HCT116 (cell line): ENCODE data around the gene TXNDC16.

ENCODE experiments used
- CBX3 ChIP-seq: IDR thresholded peaks from 2 replicates; pipeline ENCODE4 v1.6.1; 2012; ENCODE audit warnings: low read depth
- CEBPB ChIP-seq: IDR thresholded peaks from 2 replicates; pipeline ENCODE4 v1.6.1; 2012; ENCODE audit warnings: low read depth
- CTCF ChIP-seq, 3 experiments: fragments of 200-600 bp in 1 of 3; sonication (generic) in 1 of 3; IDR thresholded peaks in 2 of 3; conservative IDR thresholded peaks in 1 of 3; 2 replicates each; pipeline ENCODE4 v1.5.1; 2012 to 2017; ENCODE audit warnings: low read depth in 2 of 3, low read length in 2 of 3, antibody characterized with exemption in 1 of 3, borderline replicate concordance in 1 of 3, control low read depth in 1 of 3, mild to moderate bottlenecking in 1 of 3, mixed read lengths in 1 of 3, mixed run types in 1 of 3, moderate library complexity in 1 of 3; ENCODE audit not compliant: insufficient read depth in 1 of 3
- EZH2 ChIP-seq: fragments of 200-600 bp; sonication (generic); IDR thresholded peaks from 2 replicates; pipeline ENCODE4 v1.6.1; 2017; ENCODE audit warnings: antibody characterized with exemption, mixed run types
- EZH2phosphoT487 ChIP-seq: fragments of 200-600 bp; IDR thresholded peaks from 2 replicates; pipeline ENCODE4 v1.6.1; 2018; ENCODE audit warnings: antibody characterized with exemption, borderline replicate concordance
- MAX ChIP-seq: IDR thresholded peaks from 2 replicates; pipeline ENCODE4 v1.6.1; 2012
- POLR2A ChIP-seq: IDR thresholded peaks from 2 replicates; pipeline ENCODE4 v1.7.0; 2011; ENCODE audit warnings: borderline replicate concordance; ENCODE audit not compliant: insufficient read depth, insufficient read length; ENCODE audit errors: extremely low read depth
- POLR2AphosphoS5 ChIP-seq: IDR thresholded peaks from 2 replicates; pipeline ENCODE4 v1.6.1; 2011; ENCODE audit warnings: mild to moderate bottlenecking, low read depth, low read length, moderate library complexity
- RAD21 ChIP-seq: IDR thresholded peaks from 2 replicates; pipeline ENCODE4 v1.6.1; 2012; ENCODE audit warnings: low read depth, mild to moderate bottlenecking
- REST ChIP-seq: IDR thresholded peaks from 2 replicates; pipeline ENCODE4 v1.6.1; 2012; ENCODE audit warnings: low read depth
- SIN3A ChIP-seq: IDR thresholded peaks from 2 replicates; pipeline ENCODE4 v1.6.1; 2012; ENCODE audit warnings: low read depth
- SRF ChIP-seq: IDR thresholded peaks from 2 replicates; pipeline ENCODE4 v1.6.1; 2012; ENCODE audit warnings: low read depth
- ZFX ChIP-seq: fragments of 450-650 bp; IDR thresholded peaks from 2 replicates; pipeline ENCODE4 v1.6.1; 2017

GRCh38 chr14:52473557-52473956 is 78.7 kb downstream of the TXNDC16 start:
- TF ChIP-seq CTCF (IDR thresholded peaks at IDR 0.05 in 2 of 3, conservative IDR thresholded peaks at IDR 0.05 in 1 of 3; ENCODE audit: borderline replicate concordance in 1 of 3, insufficient read depth in 1 of 3, low read depth in 2 of 3, low read length in 2 of 3) (peak; percentile 13 to 50 (median 35); a peak in 4 of 6 replicates), MAX (no peak), POLR2A (no peak), SIN3A (no peak), REST (no peak), EZH2phosphoT487 (no peak), CEBPB (no peak), POLR2AphosphoS5 (no peak), EZH2 (no peak), RAD21 (peak; percentile 57), ZFX (no peak), SRF (no peak), CBX3 (no peak)
